Measurements from ENCODE around the gene TEKT5.

TEKT5 gene

GRCh38 chr16:10607157-10607556, 87.6 kb downstream of the TEKT5 start:
- no peak for DNase-seq

- no peak for DNase-seq
Observed at GRCh38 chr16:10606607-10607006, 88.1 kb downstream of the TEKT5 start.

GRCh38 chr16:10605636-10606035, 89.1 kb downstream of the TEKT5 start:
- DNase-seq, result no peak

- no peak for DNase-seq
Observed at GRCh38 chr16:10601444-10602408, 93.0 kb downstream of the TEKT5 start.

- no peak for DNase-seq
Observed at GRCh38 chr16:10600782-10601443, 93.8 kb downstream of the TEKT5 start.

- DNase-seq, result no peak
Observed at GRCh38 chr16:10599626-10600025, 95.1 kb downstream of the TEKT5 start.

GRCh38 chr16:10598157-10598556, 96.6 kb downstream of the TEKT5 start:
- DNase-seq, result no peak

GRCh38 chr16:10597187-10597601, 97.5 kb downstream of the TEKT5 start:
- DNase-seq, result no peak

- DNase-seq, result no peak
Observed at GRCh38 chr16:10594312-10594950, 100.3 kb downstream of the TEKT5 start.

GRCh38 chr16:10592611-10593010, 102.1 kb downstream of the TEKT5 start:
- no peak for DNase-seq

- no peak for DNase-seq
Observed at GRCh38 chr16:10590342-10590741, 104.4 kb downstream of the TEKT5 start.

GRCh38 chr16:10589109-10589508, 105.6 kb downstream of the TEKT5 start:
- no peak for DNase-seq

GRCh38 chr16:10587622-10588021, 107.1 kb downstream of the TEKT5 start:
- DNase-seq, result no peak

GRCh38 chr16:10584981-10585438, 109.7 kb downstream of the TEKT5 start:
- DNase-seq, result no peak

GRCh38 chr16:10583269-10583668, 111.5 kb downstream of the TEKT5 start:
- DNase-seq, result no peak

- DNase-seq, result no peak
Observed at GRCh38 chr16:10581507-10581906, 113.2 kb downstream of the TEKT5 start.

GRCh38 chr16:10580883-10581247, 113.9 kb downstream of the TEKT5 start:
- DNase-seq, result no peak

- no peak for DNase-seq
Observed at GRCh38 chr16:10579965-10580882, 114.5 kb downstream of the TEKT5 start, which contains the start of gene EMP2. EMP2 (minus strand) TSS chr16:10580598; CDS start chr16:10547617, 32,981 bp downstream.

- DNase-seq, result no peak
Observed at GRCh38 chr16:10579575-10579964, 115.2 kb downstream of the TEKT5 start.

GRCh38 chr16:10578474-10579316, 116.0 kb downstream of the TEKT5 start:
- DNase-seq, result no peak

Measured in GF-D8 (cell line).